GM13977 (cell line): ENCODE data around the gene FAM162A.

Experiments used
- DNase-seq: peaks from one replicate; pipeline ENCODE4 v3.0.0; 2012; ENCODE audit warnings: low spot score
- CTCF ChIP-seq: IDR thresholded peaks from 2 replicates; pipeline ENCODE4 v1.5.1; 2012; ENCODE audit warnings: mild to moderate bottlenecking, control low read depth; ENCODE audit not compliant: insufficient read depth; ENCODE audit errors: extremely low read depth, missing control alignments
- in situ Hi-C: fragments of 300-500 bp; cut with MboI; formaldehyde crosslinking; loops from one replicate; pipeline ENCODE4 v1.12.0; 2022; ENCODE audit warnings: low sequenced_read_pairs, low pct_unique_long_range_greater_than_20kb, mixed read lengths, inconsistent platforms; ENCODE audit not compliant: unreplicated experiment

FAM162A gene

GRCh38 chr3:122403489-122403888, 19.5 kb downstream of the FAM162A start:
- in situ Hi-C loops, result no loop called here
- TF ChIP-seq CTCF, result no peak
- no peak for DNase-seq

DNA sequence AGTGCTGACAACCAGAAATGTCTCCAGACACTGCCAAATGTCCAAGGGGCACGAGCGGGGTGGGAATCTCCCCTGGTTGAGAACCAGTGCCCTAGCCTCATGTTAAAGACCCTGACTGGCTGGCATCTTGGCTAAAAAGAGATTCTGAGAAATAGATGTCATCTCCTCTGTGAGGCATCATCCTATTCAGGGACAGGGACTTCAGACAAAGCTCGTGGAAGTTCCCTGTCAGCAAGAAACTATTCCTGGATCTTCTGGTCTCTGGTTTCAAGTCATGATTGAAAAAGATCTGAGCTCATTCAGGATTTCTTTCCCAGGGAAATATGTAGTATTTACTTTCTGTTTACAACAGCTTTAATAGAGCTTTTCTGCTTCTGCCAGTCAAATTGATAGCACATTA, 21.0 kb downstream of the FAM162A start:
- no peak for TF ChIP-seq CTCF
- DNase-seq, result no peak
- in situ Hi-C loops, result no loop called here

GRCh38 chr3:122406198-122406597, 22.2 kb downstream of the FAM162A start:
- TF ChIP-seq CTCF, result no peak
- peak; percentile 18 for DNase-seq
- in situ Hi-C loops, result no loop called here

DNA sequence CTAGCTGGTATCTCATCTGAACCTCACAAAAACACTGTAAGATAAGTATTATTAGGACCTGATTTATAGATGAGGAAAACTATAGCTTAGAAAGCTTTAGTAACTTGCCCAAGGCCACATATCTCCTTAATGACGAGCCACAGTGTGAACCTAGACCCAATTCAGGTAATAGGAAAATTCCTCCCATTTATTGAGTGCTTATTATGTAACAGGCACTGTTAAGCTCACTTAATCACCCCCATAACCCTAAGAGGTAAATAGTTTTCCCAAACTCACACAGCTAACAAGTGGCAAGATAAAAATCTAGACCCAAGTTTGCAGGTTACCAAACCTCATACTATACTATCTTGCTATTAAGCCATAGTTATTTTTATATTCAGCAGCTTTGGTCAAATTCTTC, 24.0 kb downstream of the FAM162A start:
- in situ Hi-C loops, result no loop called here
- TF ChIP-seq CTCF, result no peak
- DNase-seq, result no peak

GRCh38 chr3:122409446-122409845, 25.5 kb downstream of the FAM162A start:
- in situ Hi-C loops, result no loop called here
- TF ChIP-seq CTCF, result no peak
- no peak for DNase-seq

DNA sequence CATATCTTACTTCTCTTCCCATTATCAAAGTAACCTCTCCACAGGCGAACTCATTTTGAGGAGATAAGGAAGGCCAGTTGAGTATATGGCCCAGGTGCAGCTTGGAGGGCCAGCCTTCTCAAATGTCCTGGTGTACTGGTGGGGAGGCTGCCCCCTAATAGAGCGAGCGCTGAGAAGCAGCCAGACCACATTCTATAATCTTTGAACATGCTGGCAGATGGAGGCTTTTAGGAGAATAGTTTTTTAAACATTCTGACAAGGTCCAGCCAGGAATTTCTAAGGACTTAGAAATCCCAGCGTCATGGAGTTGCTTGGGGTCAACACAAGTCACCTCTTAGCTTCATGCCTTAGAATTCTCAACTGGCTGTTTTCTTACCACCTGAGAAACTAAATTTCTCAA, 26.1 kb downstream of the FAM162A start:
- DNase-seq, result no peak
- TF ChIP-seq CTCF, result no peak
- in situ Hi-C loops, result no loop called here

DNA sequence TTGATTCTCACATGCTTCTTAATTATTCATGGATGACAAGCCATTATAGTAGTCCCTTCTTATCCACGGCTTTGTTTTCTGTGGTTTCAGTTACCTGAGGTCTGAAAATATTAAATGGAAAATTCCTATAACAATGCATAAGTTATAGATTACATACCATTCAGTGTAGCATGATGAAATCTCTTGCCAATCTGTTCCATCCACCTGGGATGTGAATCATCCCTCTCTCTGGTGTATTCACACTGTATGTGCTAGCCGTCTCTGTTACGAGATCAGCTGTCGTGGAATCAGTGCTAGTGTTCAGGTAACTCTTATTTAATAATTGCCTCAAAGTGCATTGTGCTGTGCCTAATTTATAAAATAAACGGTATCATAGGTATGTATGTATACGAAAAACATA, 26.7 kb downstream of the FAM162A start:
- no peak for TF ChIP-seq CTCF
- in situ Hi-C loops, result no loop called here

More for the DNA sequence above, 26.7 kb downstream of the FAM162A start:
- no peak for DNase-seq
